SK-N-SH (cell line): ENCODE results near the gene XRCC6. TPM values are rescaled to one million over a fixed set of nuclear protein-coding genes. Genes with fewer than 3 reads are reported as not detected.

Experiments used
- CTCF ChIA-PET: fragments of 300-600, 350-600 bp; formaldehyde crosslinking; extraction: SDS; loops from one replicate; lab custom pipeline; 2021; lab: Yijun Ruan, JAX
- POLR2A ChIA-PET: fragments of 350-600 bp; sonication (Branson Sonifier 250); formaldehyde crosslinking; extraction: SDS; loops from one replicate; lab custom pipeline; 2020; ENCODE audit warnings: antibody characterized with exemption, inconsistent platforms; lab: Yijun Ruan, JAX
- DNase-seq: peaks from one replicate; pipeline ENCODE4 v3.0.0; 2012
- H2AFZ ChIP-seq: fragments of 200-600 bp; sonication (generic); 2 replicates; pipeline ENCODE4 v1.8.1; 2016; ENCODE audit warnings: antibody characterized with exemption, mild to moderate bottlenecking, low read depth
- H3F3A ChIP-seq: fragments of 200-600 bp; sonication (generic); replicated peaks from 2 replicates; pipeline ENCODE3; 2016; ENCODE audit warnings: antibody characterized with exemption, mild to moderate bottlenecking; ENCODE audit not compliant: insufficient read depth
- H3K27ac ChIP-seq, 2 experiments: fragments of 200-500 bp in 1 of 2; fragments of 200-600 bp in 1 of 2; sonication (Bioruptor generic) in 1 of 2; sonication (generic), shearing (Covaris generic) in 1 of 2; 2 replicates each; pipeline versions ENCODE4 v1.5.1 to v1.6.1; 2014 to 2016; ENCODE audit warnings: low read depth in 2 of 2, inconsistent platforms in 1 of 2, low read length in 1 of 2, mild to moderate bottlenecking in 1 of 2, mixed read lengths in 1 of 2
- H3K27me3 ChIP-seq: fragments of 200-600 bp; sonication (generic), shearing (Covaris generic); 2 replicates; pipeline ENCODE4 v1.6.1; 2016; ENCODE audit warnings: mixed run types; ENCODE audit not compliant: insufficient read depth
- H3K36me3 ChIP-seq, 2 experiments: fragments of 200-500 bp in 1 of 2; fragments of 200-600 bp in 1 of 2; sonication (Bioruptor generic) in 1 of 2; sonication (generic) in 1 of 2; replicated peaks in 1 of 2; 2 replicates each; pipeline versions ENCODE3 to v1.5.1; 2014 to 2016; ENCODE audit warnings: low read length in 1 of 2, mild to moderate bottlenecking in 1 of 2; ENCODE audit not compliant: insufficient read depth in 2 of 2, control insufficient read depth in 1 of 2
- H3K4me1 ChIP-seq, 2 experiments: fragments of 200-500 bp in 1 of 2; fragments of 200-600 bp in 1 of 2; sonication (Bioruptor generic) in 1 of 2; sonication (generic), shearing (Covaris generic) in 1 of 2; 2 replicates each; pipeline versions ENCODE4 v1.5.1 to v1.6.1; 2014 to 2016; ENCODE audit warnings: low read depth in 1 of 2, low read length in 1 of 2, mixed run types in 1 of 2; ENCODE audit not compliant: insufficient read depth in 2 of 2, control insufficient read depth in 1 of 2
- H3K4me2 ChIP-seq: fragments of 200-600 bp; sonication (generic), shearing (Covaris generic); 2 replicates; pipeline ENCODE4 v1.6.1; 2017; ENCODE audit warnings: mixed run types
- H3K4me3 ChIP-seq, 2 experiments: fragments of 200-500 bp in 1 of 2; fragments of 200-600 bp in 1 of 2; sonication (Bioruptor generic) in 1 of 2; sonication (generic), shearing (Covaris generic) in 1 of 2; 2 replicates each; pipeline versions ENCODE4 v1.5.1 to v1.8.1; 2014 to 2016; ENCODE audit warnings: low read depth in 2 of 2, inconsistent platforms in 1 of 2, low read length in 1 of 2, mild to moderate bottlenecking in 1 of 2, mixed read lengths in 1 of 2, moderate library complexity in 1 of 2
- H3K79me2 ChIP-seq: fragments of 200-600 bp; sonication (generic); 2 replicates; pipeline ENCODE4 v1.8.1; 2017; ENCODE audit warnings: mild to moderate bottlenecking; ENCODE audit not compliant: insufficient read depth
- H3K9ac ChIP-seq: fragments of 200-600 bp; sonication (generic); 2 replicates; pipeline ENCODE4 v1.6.1; 2017; ENCODE audit warnings: mixed run types
- H3K9me2 ChIP-seq: fragments of 200-600 bp; sonication (generic); 2 replicates; pipeline ENCODE4 v1.6.1; 2017; ENCODE audit warnings: mixed run types
- H3K9me3 ChIP-seq: fragments of 200-600 bp; sonication (generic); 2 replicates; pipeline ENCODE4 v1.6.1; 2017; ENCODE audit warnings: mixed run types, mild to moderate bottlenecking, moderate library complexity
- H4K20me1 ChIP-seq: fragments of 200-600 bp; sonication (generic); 2 replicates; pipeline ENCODE4 v1.6.1; 2017; ENCODE audit warnings: mild to moderate bottlenecking, mixed run types; ENCODE audit not compliant: insufficient read depth
- CHD2 ChIP-seq: fragments of 150-350 bp; IDR thresholded peaks from 2 replicates; pipeline ENCODE4 v1.6.1; 2018; ENCODE audit warnings: low read length; ENCODE audit not compliant: partially characterized antibody
- ELF1 ChIP-seq: IDR thresholded peaks from 2 replicates; pipeline ENCODE4 v1.4.0; 2012
- FOSL2 ChIP-seq: IDR thresholded peaks from 2 replicates; pipeline ENCODE4 v1.4.0; 2012; ENCODE audit warnings: low read depth, mild to moderate bottlenecking, moderate library complexity, borderline replicate concordance
- FOXJ3 ChIP-seq: sonication (generic); formaldehyde crosslinking; IDR thresholded peaks from 2 replicates; pipeline ENCODE4 v1.5.1; 2020; ENCODE audit warnings: mild to moderate bottlenecking, missing genetic modification reagents
- FOXM1 ChIP-seq: IDR thresholded peaks from 2 replicates; pipeline ENCODE4 v1.4.0; 2012; ENCODE audit warnings: low read depth, mild to moderate bottlenecking
- GABPA ChIP-seq: IDR thresholded peaks from 2 replicates; pipeline ENCODE4 v1.4.0; 2012; ENCODE audit warnings: low read depth, mild to moderate bottlenecking
- JUND ChIP-seq: IDR thresholded peaks from 2 replicates; pipeline ENCODE4 v1.4.0; 2012
- MAX ChIP-seq: IDR thresholded peaks from 2 replicates; pipeline ENCODE4 v1.4.0; 2012; ENCODE audit warnings: low read depth
- MEF2A ChIP-seq: IDR thresholded peaks from 2 replicates; pipeline ENCODE4 v1.4.0; 2012; ENCODE audit warnings: low read depth, borderline replicate concordance
- MXI1 ChIP-seq: IDR thresholded peaks from 2 replicates; pipeline ENCODE4 v1.6.1; 2012; ENCODE audit warnings: mild to moderate bottlenecking, low read depth, low read length, improper control_type of control experiment
- NFIC ChIP-seq: IDR thresholded peaks from 2 replicates; pipeline ENCODE4 v1.4.0; 2012; ENCODE audit warnings: borderline replicate concordance
- NRF1 ChIP-seq: IDR thresholded peaks from 2 replicates; pipeline ENCODE4 v1.6.1; 2012; ENCODE audit warnings: low read depth, mild to moderate bottlenecking, low read length
- PBX3 ChIP-seq: IDR thresholded peaks from 2 replicates; pipeline ENCODE4; 2012
- POLR2AphosphoS5 ChIP-seq: IDR thresholded peaks from 2 replicates; pipeline ENCODE4 v1.6.1; 2012; ENCODE audit warnings: low read depth, low read length
- REST ChIP-seq: IDR thresholded peaks from 2 replicates; pipeline ENCODE4 v1.6.1; 2012; ENCODE audit warnings: mild to moderate bottlenecking, low read depth, low read length, moderate library complexity
- RFX5 ChIP-seq: IDR thresholded peaks from 2 replicates; pipeline ENCODE4 v1.6.1; 2012; ENCODE audit warnings: mild to moderate bottlenecking, improper control_type of control experiment, low read length
- SIN3A ChIP-seq: IDR thresholded peaks from 2 replicates; pipeline ENCODE4 v1.6.1; 2012; ENCODE audit warnings: low read depth, mild to moderate bottlenecking, low read length, moderate library complexity, borderline replicate concordance
- SMC3 ChIP-seq: IDR thresholded peaks from 2 replicates; pipeline ENCODE4 v1.6.1; 2012; ENCODE audit warnings: low read depth, low read length, improper control_type of control experiment
- USF2 ChIP-seq: fragments of 150-350 bp; IDR thresholded peaks from 2 replicates; pipeline ENCODE4 v1.6.1; 2017; ENCODE audit warnings: antibody characterized with exemption, low read length, low read depth, borderline replicate concordance
- YY1 ChIP-seq: IDR thresholded peaks from 2 replicates; pipeline ENCODE4 v1.4.0; 2012; ENCODE audit warnings: low read depth, mild to moderate bottlenecking
- ZBTB33 ChIP-seq: IDR thresholded peaks from 2 replicates; pipeline ENCODE4 v1.4.0; 2012; ENCODE audit warnings: low read depth, borderline replicate concordance
- WGBS: methylation state at CpG from one replicate; pipeline ENCODE4 v1.1.6; 2017; ENCODE audit warnings: low lambda C conversion rate; 5-methylcytosine and 5-hydroxymethylcytosine counted together
- polyA plus RNA-seq, 3 experiments: library from polyadenylated mRNA; depleted of rRNA; stranded (reverse); fragments of >200 nt; gene quantifications; 2 replicates each; pipeline ENCODE4 v1.2.3, GENCODE V29; 2012

Gene XRCC6
- 78.1 and 79.0 TPM in 2 replicates for polyA plus RNA-seq (2012; rRNA removed)
- 91.8 and 99.0 TPM in 2 replicates for polyA plus RNA-seq (2012; cell fraction: cytosol; rRNA removed)
- 53.7 and 58.9 TPM in 2 replicates for polyA plus RNA-seq (2012; cell fraction: nucleus; rRNA removed)

GRCh38 chr22:41621099-41621910, at the start of gene XRCC6:
TSS of gene XRCC6 (plus strand) at chr22:41621295. CDS start at chr22:41622005, 710 bp downstream.
- H3K4me1 ChIP-seq: peaks cover 5% of the 10 kb centered on the region in 2 experiments; a peak in 3 of 4 replicates
- no peaks in the 10 kb centered on the region for H3K27me3 ChIP-seq
- H3F3A ChIP-seq: peaks cover 3% of the 10 kb centered on the region
- peak within 1 kb of the TSS; percentile 94 for H3K9ac ChIP-seq
- H3K27ac ChIP-seq: peak within 1 kb of the TSS; percentile 82 to 97
- H3K4me2 ChIP-seq: peak within 1 kb of the TSS; percentile 91
- no peaks in the 10 kb centered on the region for H3K9me2 ChIP-seq
- TF ChIP-seq GABPA: peak; percentile 65; the same call in 1 of the 2 replicates
- TF ChIP-seq CHD2: no peak
- TF ChIP-seq MXI1: peak; percentile 43; the same call in 1 of the 2 replicates
- no peak for TF ChIP-seq USF2
- TF ChIP-seq NRF1: peak; percentile 74
- TF ChIP-seq POLR2AphosphoS5: peak; percentile 49
- no peak for TF ChIP-seq ZBTB33
- TF ChIP-seq MEF2A: no peak
- peak; percentile 78 for TF ChIP-seq YY1
- no peak for TF ChIP-seq JUND
- no peak for TF ChIP-seq REST
- TF ChIP-seq FOXM1: no peak
- no peak for TF ChIP-seq FOXJ3
- TF ChIP-seq SMC3: no peak
- TF ChIP-seq RFX5: no peak
- no peak for TF ChIP-seq ELF1
- no peak for TF ChIP-seq SIN3A
- TF ChIP-seq NFIC: no peak
- TF ChIP-seq PBX3: peak; percentile 60; the same call in 1 of the 2 replicates
- no peak for TF ChIP-seq FOSL2
- TF ChIP-seq MAX: peak; percentile 53; the same call in 1 of the 2 replicates
- H4K20me1 ChIP-seq: no peaks in the 10 kb centered on the region
- peak within 1 kb of the TSS; percentile 65; the same call in 1 of the 2 replicates for H2AFZ ChIP-seq
- CTCF ChIA-PET: interaction anchor here (1.0 to 1.2 kb wide), 3 partner anchors 78 to 219 kb away, joined by 3 to 4 read pairs (median 3); no protein-coding TSS in a partner anchor
- no peaks in the 10 kb centered on the region for H3K9me3 ChIP-seq
- POLR2A ChIA-PET: interaction anchor here (0.5 to 1.3 kb wide), 2 partner anchors 18 to 19 kb away, joined by 3 to 4 read pairs; no protein-coding TSS in a partner anchor
- H3K79me2 ChIP-seq: peaks cover 56% of the 10 kb centered on the region
- WGBS: 0% methylated on average over 2 of the region's 70 CpGs
- DNase-seq: peak; percentile 96
- H3K4me3 ChIP-seq: peak within 1 kb of the TSS; percentile 78 to 89
- H3K36me3 ChIP-seq: peaks cover 0 to 5% of the 10 kb centered on the region in 2 experiments
